ENCODE results near the gene TUBB4B.

TUBB4B gene

DNA sequence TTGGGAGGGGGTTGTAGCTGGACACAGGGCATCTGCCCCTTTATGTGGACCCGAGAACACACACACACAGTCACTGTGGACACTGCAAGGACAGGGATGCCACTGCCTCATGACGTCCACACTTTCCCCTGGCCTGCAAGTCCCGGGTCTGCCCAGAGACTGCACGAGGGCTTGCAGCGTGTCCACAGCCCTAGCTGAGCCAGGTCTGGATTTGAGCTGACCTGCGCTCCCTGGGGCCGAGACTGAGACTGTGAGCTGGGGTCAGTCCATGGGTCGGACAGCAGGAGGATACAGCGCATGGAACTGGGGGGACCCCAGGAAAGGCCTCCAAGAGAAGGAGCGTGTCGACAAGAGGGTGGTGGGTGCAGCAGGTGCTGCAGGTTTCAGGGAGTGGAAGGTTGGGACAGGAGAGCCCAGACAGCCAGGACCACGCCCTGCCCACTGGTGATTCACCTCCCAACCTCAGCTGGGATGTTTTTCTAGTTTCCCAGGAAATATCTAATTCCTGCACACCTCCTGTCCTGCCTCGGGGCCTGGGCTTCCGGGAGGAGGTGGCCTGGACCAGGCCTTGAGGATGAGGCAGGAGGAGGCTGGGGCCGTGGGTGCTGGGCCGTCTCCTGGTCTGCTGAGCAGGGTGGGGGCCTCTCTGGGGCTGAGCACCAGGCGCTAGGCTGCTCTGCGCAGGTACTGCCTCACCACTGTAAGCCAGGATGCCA lies 14.6 kb upstream of the TUBB4B start:
- no peak for DNase-seq

DNA sequence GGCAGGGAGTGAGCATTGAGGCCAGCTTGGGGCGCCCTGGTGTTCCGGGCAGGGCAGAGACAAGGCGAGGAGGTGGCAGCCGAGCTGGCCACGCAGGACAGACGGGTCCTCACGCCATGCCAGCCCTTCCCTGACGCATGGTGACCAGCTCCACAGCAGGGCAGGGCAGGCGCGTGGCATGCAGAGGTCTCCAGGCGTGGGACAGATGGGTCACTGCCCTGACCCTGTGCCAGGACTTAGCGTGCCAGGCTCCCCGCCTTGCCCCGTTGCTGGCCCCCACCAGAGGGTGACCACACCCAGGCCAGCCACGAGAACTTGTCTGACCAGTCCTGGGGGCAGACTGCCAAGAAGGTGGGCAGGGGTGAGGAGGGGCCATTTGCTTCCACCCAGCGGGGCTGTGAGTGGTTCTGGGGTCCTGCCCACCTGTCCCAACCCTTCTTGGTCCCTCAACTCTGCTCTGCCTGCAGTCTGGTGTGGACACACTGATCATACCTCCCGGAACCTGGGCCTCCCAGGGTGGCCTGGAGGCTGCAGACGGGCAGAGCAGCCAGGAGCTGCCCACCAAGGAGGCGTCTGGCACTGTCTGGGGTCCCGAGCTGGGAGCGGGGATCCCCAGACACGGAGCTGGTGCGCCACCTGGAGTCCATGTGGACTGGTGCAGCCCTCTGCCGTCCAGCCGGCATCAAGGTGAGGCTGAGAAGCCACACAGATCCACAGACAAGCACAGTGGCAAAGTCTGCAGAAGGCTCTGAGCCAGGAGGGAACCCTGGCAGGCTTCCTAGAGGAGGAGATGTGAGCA lies 13.8 kb upstream of the TUBB4B start, which contains the start of gene RNF224:
RNF224 (plus strand) TSS at position 449 of the 799 bp plus-strand sequence. CDS start 834 bp downstream, outside the sequence.
- peak; percentile 85 for DNase-seq

DNA sequence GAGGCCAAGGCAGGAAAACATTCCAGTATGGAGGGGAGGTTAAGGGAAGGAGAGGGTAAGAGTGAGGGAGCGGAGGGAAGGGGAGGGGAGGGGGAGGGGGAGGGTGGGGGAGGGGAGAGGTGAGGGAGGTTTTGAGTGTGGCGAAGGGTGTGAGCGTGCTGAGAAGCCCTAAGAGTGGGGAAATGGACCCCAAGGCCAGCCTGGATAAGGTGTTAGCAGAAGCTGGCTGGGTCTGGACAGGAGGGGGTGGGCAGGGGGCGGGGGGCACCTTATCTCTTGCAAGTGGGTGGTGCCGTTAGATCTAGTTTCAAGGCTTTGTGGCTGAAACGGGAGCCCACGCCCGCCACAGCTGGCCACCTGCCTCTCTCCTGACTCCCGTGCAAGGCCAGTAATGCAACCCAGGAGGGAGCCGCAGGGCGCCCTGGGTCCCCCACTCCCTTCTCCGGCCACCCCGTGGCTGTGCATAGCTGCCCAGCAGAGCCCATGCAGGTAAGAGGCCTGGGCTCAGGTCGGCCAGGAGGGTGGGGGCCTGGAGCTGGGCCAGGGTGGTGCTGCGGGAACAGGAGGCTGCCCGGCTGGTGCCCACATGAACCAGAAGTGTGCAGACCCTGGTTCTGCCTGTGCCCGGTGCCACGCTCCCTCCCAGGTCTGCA lies 13.1 kb upstream of the TUBB4B start:
- DNase-seq, result no peak

DNA sequence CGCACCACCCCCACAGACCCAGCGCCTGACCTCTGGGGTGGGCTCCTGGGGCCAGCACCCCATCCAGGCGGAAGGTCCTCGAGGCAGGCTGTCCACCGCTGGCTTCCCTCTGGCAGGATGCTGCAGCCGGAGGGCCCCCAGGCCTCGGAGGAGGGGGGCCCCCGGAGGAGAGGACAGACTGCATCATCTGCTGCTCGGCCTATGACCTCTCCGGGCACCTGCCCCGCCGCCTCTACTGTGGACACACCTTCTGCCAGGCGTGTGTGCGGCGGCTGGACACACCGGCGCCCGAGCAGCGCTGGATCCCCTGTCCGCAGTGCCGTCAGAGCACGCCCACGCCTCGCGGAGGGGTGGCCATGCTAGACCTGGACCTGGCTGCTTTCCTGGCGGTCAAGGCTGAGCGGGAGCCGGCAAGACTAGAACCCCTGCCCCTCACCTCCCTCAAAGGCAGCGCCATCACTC lies 12.6 kb upstream of the TUBB4B start:
- no peak for DNase-seq

DNA sequence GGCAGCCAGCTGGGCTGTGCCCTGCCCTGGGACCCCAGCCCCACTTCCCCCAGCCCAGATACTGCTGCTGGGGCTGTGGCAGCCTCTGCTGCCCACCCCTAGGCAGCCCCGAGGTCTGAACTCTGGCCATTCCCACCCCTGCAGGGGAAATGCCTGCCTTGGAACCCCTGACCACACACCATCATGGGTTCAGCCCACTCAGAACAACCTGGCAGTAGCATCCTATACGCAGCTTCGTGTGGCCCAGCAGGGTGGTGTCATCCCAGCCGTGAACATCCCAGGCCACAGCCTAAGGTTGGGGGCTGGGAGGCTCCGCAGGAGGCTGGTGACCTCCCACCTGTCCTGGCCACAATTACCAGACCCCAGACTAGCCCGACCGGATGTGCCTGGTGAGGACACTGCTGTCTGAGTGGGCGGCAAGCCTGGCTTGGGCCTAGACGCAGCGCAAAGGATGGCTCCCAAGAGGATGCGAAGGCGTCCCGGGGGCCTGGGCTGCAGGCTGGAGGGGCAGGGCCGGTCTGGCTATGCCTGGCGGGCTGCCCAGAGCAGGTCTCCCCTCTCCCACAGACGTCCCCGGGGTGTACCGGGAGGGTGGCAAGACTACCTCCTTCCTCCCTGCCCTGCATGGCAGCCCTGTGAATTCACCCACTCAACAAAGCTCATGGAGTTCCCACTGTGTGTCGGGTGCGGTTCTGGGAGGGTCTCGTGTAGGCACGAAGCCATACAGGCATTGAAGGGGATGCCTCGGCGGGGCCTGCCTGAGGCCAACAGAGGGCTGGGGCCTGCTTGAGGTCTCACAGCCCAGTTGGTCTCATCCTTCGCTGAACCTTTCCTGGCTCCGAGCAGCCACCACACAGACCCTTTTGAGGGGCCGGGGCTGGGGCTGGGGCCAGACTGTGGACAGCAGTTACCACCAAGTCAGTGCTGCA lies 11.9 kb upstream of the TUBB4B start:
- DNase-seq, result no peak

DNA sequence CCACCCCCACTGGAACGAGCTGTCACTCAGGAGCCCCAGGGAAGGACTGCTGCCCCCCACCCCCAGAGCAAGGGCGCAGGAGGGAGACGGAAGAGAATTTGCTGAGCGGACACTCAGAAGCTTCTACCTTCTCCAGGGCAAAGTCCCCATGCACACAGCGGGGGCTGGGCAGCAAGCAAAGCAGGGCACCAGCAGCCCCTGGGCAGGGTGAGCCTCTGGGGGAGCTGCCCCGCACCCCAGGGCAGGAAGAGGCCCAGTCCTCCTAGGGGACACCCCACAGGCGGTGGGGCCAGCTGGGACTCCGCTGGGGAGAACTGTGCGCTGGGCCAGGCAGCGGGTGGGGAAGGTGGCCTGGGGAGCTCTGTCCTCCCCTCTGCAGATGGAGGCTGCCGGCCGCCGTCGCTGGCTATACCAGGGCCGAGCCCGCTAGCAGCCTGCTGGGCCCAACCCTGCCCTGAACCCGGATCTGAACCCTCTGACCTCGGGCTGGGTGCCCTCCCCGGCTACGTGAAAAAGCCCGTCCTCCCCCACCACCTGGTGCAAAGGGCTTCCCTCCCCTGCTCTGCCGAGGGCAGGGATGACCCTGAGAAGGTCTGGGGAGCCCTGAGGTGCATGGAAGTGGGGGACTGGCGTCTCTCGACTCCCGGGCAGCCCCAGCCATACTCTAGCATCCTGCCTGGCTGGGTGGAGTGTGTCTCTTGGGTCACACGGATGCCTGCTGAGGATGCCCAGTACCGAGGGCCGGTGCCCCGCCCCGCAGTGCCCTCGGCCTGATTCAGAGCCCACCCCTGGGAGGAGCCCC lies 11.0 kb upstream of the TUBB4B start:
- no peak for DNase-seq

DNA sequence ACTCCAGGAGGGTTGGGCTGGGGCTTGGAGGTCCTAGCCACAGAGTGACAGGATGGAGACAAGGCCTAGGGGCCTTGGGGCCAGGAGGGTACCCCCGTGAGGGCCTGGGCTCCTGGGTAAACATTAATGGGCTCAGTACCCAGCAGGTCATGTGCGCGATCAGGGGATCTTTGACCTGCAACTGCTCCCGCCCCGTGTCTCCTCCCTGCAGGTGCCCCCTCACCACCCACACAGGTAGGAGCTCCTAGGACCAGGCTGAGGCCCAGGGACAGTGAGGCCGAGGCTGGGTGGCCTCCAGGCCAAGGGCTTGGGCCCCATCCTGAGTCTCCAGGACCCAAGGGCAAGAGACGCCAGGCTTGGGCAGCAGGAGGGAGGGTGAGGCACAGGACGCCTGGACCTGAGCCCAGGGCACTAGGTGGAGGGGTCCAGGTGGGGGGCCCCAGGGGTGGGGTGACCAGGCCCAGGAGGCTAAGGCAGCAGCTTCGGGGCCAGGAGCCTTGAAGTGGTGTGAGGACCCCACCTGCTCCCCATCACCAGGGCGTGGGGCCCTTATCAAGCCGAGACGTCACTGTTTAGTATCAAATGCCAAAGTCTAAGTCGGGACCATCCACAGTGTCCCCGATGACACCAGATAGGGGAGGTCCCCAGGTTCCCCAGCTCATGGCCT lies 10.2 kb upstream of the TUBB4B start, which contains the start of gene SLC34A3:
SLC34A3 (plus strand) TSS at position 197 of the 667 bp plus-strand sequence. CDS start 802 bp downstream, outside the sequence.
- no peak for DNase-seq

DNA sequence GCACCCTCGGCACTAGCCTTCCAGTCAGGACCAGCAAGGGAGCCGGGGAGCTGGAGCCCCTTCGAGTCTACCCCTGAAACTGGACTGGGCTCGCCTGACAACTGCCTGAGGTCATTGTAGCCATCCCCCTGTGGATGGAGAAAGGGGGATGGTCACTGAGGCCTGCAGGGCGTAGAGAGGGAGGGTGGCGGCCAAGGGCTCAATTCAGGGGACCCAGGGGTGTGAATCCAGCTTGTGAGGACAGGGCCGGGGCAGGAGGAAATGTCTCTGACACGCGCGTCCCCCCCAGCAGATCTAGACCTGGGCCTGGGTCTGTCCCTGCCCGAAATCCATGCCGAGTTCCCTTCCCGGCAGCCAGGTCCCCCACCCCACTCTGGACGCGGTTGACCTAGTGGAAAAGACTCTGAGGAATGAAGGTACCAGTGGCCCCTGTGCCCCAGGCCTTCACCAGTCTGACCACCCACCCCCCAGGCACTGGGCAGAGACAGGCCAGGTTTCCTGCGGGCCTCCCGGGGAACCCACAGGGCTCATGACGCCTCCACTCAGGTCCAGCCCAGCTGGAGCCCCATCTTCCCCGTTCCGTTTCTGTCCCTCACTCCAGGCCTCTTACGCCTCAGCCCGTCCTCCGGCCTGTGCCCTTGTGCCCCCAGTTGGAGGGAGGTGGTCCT lies 9.6 kb upstream of the TUBB4B start:
- no peak for DNase-seq

DNA sequence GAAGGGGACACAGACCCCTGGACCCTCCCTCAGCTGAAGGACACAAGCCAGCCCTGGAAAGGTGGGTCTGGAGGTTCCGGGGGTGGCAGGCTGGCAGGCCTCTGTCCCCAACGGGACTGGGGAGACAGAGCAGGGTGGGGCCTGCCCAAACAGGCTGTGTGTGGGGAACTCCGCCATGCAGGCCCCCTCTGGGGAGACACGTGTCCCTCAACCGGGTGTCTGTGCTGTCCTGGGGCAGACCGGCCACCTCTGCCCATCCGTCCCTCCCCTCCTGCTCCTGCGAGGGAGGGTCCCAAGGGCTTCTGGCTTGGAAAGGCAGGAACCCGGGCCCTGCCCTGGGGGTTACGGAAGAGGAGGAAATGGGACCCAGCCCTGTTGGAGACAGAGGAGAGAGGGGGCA lies 9.0 kb upstream of the TUBB4B start:
- no peak for DNase-seq

DNA sequence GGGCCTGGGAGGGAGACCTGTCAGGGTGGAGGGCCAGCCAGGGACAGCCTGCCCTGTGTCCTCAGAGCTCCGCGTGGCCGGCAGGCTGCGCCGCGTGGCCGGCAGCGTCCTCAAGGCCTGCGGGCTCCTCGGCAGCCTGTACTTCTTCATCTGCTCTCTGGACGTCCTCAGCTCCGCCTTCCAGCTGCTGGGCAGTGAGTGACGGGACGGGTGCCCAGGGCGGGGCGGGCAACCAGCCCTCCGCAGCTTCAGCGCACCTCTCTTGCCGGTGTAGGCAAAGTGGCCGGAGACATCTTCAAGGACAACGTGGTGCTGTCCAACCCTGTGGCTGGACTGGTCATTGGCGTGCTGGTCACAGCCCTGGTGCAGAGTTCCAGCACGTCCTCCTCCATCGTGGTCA lies 8.6 kb upstream of the TUBB4B start:
- DNase-seq, result no peak

DNA sequence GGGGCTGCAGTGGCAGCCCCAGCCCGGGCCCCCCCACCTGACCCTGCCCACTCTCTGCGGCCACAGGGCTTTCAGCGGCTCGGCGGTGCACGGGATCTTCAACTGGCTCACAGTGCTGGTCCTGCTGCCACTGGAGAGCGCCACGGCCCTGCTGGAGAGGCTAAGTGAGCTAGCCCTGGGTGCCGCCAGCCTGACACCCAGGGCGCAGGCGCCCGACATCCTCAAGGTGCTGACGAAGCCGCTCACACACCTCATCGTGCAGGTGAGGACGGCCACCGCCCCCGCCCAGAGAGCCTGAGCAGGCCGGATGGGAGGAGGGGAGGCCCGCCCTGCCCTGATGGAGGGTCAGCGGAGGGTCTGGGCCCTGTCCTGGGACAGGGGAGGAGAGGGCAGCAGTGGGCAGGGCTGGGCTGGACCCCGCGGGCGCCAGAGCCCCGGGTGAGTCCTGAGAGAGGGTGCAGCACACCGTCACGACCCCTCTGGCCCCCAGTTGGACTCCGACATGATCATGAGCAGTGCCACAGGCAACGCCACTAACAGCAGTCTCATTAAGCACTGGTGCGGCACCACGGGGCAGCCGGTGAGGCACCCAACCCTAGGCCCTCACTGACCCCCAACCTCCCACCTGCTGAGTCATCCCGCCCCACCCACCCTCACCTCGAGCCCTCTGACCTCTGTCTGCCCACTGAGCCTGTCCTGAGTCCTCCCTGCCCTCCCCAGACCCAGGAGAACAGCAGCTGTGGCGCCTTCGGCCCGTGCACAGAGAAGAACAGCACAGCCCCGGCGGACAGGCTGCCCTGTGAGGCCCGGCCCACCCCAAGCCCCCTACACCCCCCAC lies 7.7 kb upstream of the TUBB4B start:
- DNase-seq, result no peak

DNA sequence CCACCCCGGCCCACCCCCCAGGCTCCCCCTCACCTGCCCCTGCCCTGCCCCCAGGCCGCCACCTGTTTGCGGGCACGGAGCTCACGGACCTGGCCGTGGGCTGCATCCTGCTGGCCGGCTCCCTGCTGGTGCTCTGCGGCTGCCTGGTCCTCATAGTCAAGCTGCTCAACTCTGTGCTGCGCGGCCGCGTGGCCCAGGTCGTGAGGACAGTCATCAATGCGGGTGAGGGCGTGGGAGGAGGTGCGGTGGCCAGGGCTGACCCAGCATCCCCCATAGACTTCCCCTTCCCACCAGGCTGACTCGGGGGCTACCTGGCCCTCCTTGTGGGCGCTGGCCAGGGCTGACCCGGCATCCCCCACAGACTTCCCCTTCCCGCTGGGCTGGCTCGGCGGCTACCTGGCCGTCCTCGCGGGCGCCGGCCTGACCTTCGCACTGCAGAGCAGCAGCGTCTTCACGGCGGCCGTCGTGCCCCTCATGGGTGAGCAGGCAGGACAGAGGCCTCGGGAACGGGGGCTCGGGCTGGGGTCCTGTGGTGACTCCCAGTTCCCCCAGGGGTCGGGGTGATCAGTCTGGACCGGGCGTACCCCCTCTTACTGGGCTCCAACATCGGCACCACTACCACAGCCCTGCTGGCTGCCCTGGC lies 6.9 kb upstream of the TUBB4B start:
- no peak for DNase-seq

DNA sequence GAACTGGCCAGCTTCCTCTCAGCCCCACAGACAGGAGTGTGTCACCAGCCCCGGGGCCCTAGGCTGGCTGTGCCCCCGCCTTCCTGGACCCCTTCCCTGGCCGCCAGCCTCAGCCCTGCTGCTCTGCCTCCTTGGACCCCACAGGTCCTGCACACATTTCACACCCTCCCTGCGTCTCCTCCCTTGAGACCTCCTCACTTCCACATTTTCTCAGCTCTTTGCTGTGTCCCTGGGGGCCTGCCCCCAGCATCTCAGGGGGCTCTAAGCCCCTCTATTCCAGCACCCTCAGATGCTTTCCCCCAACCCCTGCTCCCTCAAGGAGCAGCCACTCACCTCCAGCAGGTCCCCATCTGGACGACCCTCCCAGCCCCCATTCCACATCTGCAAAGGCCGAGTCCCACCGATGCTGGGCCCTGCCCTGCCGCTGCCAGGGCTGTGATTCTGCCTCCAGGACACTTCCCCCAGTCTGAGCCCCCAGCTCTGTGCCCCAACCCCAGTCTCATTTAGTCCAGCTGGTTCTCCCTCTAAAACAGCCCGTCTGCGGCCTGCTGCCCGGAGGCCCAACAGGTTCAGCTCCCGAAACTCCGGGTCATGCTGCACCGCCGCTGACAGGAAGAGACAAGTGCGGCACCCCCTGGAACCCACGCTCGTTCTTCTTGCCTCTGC lies 6.2 kb upstream of the TUBB4B start:
- no peak for DNase-seq

DNA sequence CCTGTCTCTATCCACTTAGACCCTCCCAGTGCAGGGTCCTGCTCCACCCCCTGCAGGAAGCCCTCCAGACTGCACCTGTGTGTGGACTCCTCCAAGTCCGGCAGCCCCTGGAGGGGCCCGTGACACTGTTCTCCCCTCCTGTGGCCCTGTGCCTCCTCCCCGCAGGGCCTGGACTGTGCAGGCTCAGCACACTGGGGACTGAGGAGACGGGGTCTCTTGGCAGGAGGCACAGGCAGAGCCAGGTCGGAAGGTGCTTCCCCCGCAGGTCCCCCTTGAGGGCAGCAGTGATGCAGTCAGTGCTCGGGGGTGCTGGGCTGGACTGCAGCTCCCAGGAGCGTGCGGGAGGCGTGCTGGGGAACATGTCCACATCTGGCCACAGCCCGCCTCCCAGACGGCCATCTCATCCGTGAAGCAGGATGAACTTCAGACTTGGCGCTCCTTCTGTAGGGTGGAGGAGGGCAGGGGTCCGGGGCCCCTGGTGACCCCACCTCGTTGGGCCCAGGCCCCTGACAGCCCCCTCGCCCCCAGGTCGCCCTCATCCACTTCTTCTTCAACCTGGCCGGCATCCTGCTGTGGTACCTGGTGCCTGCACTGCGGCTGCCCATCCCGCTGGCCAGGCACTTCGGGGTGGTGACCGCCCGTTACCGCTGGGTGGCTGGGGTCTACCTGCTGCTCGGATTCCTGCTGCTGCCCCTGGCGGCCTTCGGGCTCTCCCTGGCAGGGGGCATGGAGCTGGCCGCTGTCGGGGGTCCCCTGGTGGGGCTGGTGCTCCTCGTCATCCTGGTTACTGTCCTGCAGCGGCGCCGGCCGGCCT lies 5.5 kb upstream of the TUBB4B start:
- no peak for DNase-seq

DNA sequence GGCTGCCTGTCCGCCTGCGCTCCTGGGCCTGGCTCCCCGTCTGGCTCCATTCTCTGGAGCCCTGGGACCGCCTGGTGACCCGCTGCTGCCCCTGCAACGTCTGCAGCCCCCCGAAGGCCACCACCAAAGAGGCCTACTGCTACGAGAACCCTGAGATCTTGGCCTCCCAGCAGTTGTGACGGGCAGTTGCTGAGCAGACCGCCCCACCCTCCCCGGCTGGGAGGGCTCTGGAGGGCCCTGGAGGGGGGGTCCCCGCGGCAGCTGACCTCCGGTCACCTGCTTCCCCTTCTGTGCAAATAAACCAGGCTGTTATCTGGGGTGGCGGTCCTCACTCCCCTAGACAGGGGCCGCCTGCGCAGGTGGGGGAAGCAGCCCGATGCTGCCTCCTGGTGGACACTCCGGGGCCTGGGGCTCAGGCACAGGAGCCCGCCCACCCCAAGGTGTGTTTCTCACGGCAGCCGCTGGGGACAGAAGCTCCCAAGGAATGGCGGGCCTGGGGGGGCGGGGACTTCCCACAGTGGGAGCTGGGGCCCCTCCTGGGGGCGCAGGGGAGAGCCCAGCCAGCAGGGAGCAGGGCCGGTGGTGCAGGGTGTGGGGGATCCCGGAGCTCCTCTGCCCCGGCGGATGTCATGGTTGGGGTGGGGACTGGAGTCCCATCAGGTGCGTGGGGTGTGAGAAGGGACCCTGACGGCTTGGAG lies 4.7 kb upstream of the TUBB4B start:
- peak; percentile 91 for DNase-seq

DNA sequence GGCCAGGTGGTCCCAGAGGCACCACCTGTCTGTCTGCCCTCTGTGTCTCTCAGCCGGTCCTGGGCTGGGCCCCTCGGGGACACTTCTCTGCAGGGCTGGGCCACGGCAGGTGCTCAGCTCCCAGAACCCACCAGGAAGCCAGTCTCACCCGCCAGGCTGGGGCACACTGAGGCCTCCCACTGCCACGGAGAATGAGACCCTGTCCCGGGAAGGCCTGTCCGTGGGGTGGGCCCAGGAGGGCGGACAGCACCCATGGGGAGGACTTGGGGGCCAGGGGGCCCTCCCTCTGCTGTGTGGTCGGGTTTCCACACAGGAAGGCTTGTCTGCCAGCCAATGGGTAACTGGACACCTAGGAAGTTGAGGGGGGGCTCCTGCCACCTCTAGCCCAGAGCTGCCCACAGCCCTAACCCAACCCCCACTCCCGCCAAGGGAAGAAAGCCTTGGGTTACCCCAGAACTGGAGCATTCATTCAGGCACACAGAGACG lies 4.1 kb upstream of the TUBB4B start:
- DNase-seq, result no peak
